PC-9 (cell line): ENCODE data around the gene MFSD6. TPM values are rescaled to one million over a fixed set of nuclear protein-coding genes. Genes with fewer than 3 reads are reported as not detected.

ENCODE experiments used
- BruUV-seq: library from RNA; stranded (reverse); fragments of 400-500 nt; replicated peaks from 2 replicates; lab custom pipeline; 2021; lab: Mats Ljungman, UMichigan
- CTCF ChIA-PET: fragments of 300-600 bp; sonication (Branson Sonifier 250); formaldehyde crosslinking; loops from one replicate; lab custom pipeline; 2022; ENCODE audit warnings: antibody characterized with exemption; lab: Charles Lee
- POLR2A ChIA-PET: fragments of 300-600 bp; sonication (Branson Sonifier 250); formaldehyde crosslinking; loops from one replicate; lab custom pipeline; 2022; ENCODE audit warnings: antibody characterized with exemption; ENCODE audit not compliant: unreplicated experiment; lab: Charles Lee
- DNase-seq, 2 experiments: peaks; one replicate each; pipeline versions ENCODE4 v3.0.0 to v3.0.0-alpha.2; 2015 to 2022; ENCODE audit warnings: mixed read lengths in 1 of 2
- H2AFZ ChIP-seq: fragments of 200-600 bp; sonication (generic); 2 replicates; pipeline ENCODE4 v1.8.1; 2017; ENCODE audit warnings: antibody characterized with exemption
- H3F3A ChIP-seq: fragments of 200-600 bp; sonication (generic); 2 replicates; pipeline ENCODE4 v1.8.1; 2017; ENCODE audit warnings: antibody characterized with exemption, mild to moderate bottlenecking, low read depth; ENCODE audit not compliant: insufficient read depth
- H3K27ac ChIP-seq: fragments of 200-600 bp; sonication (generic); 2 replicates; pipeline ENCODE4 v1.6.1; 2016; ENCODE audit warnings: mixed run types
- H3K27me3 ChIP-seq: fragments of 200-600 bp; sonication (generic); 2 replicates; pipeline ENCODE4 v1.6.1; 2016; ENCODE audit warnings: low read depth, mixed run types; ENCODE audit not compliant: insufficient read depth
- H3K36me3 ChIP-seq: fragments of 200-600 bp; sonication (generic); 2 replicates; pipeline ENCODE4 v1.6.1; 2016; ENCODE audit warnings: low read depth, mixed run types
- H3K4me1 ChIP-seq: fragments of 200-600 bp; sonication (generic); replicated peaks from 2 replicates; pipeline ENCODE4 v1.6.1; 2016; ENCODE audit warnings: mixed run types; ENCODE audit not compliant: insufficient read depth
- H3K4me2 ChIP-seq: fragments of 200-600 bp; sonication (generic); 2 replicates; pipeline ENCODE4 v1.6.1; 2017; ENCODE audit warnings: mixed run types
- H3K4me3 ChIP-seq: fragments of 200-600 bp; sonication (generic); 2 replicates; pipeline ENCODE4 v1.6.1; 2016; ENCODE audit warnings: mixed run types
- H3K79me2 ChIP-seq: fragments of 200-600 bp; sonication (generic); 2 replicates; pipeline ENCODE4 v1.6.1; 2017; ENCODE audit warnings: low read depth, mixed run types
- H3K9me2 ChIP-seq: fragments of 200-600 bp; sonication (generic); 2 replicates; pipeline ENCODE4 v1.8.1; 2017; ENCODE audit warnings: mild to moderate bottlenecking; ENCODE audit not compliant: insufficient read depth
- H3K9me3 ChIP-seq: fragments of 200-600 bp; sonication (generic); 2 replicates; pipeline ENCODE4 v1.8.1; 2016; ENCODE audit warnings: low read depth; ENCODE audit not compliant: insufficient read depth
- H4K20me1 ChIP-seq: fragments of 200-600 bp; sonication (generic); 2 replicates; pipeline ENCODE4 v1.8.1; 2017; ENCODE audit not compliant: insufficient read depth
- EZH2 ChIP-seq: fragments of 200-600 bp; sonication (generic); IDR thresholded peaks from 2 replicates; pipeline ENCODE4 v1.8.0; 2017; ENCODE audit warnings: antibody characterized with exemption, low read depth
- intact Hi-C: fragments of 100-400 bp; cut with micrococcal nuclease; formaldehyde crosslinking; loops from one replicate; pipeline ENCODE4 v1.10.0; 2022; ENCODE audit not compliant: unreplicated experiment
- total RNA-seq: library from RNA; stranded (reverse); gene quantifications from 2 replicates; pipeline ENCODE4 v1.2.3, GENCODE V29; 2021
- TF ChIP-seq, protein P1 (sequence below): fragments of 200-600 bp; sonication (generic); conservative IDR thresholded peaks from 2 replicates; pipeline ENCODE4 v1.6.1; 2017; ENCODE audit warnings: mixed run types, antibody characterized with exemption, mild to moderate bottlenecking, moderate library complexity

The MFSD6 gene
- total RNA-seq, 1 experiment from 2014 or later: 15.6 TPM

DNA sequence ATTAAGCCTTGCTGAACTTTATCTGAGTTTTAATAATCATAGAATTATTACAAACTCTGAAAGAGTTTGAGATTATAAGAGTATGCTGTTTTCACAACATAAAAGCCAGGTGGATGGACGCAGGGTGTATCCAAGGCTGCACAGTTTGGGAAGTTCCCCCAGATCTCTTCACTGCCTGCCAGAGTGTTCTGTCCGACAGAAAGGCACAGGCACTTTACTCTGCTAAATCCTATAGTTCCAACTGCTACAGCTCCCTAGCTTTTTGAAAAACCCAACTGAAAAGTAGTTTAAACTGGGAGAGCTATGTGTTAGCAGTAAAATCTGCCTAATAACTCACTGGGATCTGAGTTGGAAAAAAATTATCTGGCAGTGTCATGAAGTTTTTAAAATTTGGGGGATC lies 38.0 kb downstream of the MFSD6 start:
- POLR2A ChIA-PET: no interaction called here
- no peak overlapping the region for H3K4me3 ChIP-seq
- no peak overlapping the region for H2AFZ ChIP-seq
- no peak overlapping the region for H3K4me2 ChIP-seq
- no peaks in the 10 kb centered on the region for H3K9me2 ChIP-seq
- no peak overlapping the region for H3K27ac ChIP-seq
- no peaks in the 10 kb centered on the region for H3K4me1 ChIP-seq
- TF ChIP-seq, protein P1, sequence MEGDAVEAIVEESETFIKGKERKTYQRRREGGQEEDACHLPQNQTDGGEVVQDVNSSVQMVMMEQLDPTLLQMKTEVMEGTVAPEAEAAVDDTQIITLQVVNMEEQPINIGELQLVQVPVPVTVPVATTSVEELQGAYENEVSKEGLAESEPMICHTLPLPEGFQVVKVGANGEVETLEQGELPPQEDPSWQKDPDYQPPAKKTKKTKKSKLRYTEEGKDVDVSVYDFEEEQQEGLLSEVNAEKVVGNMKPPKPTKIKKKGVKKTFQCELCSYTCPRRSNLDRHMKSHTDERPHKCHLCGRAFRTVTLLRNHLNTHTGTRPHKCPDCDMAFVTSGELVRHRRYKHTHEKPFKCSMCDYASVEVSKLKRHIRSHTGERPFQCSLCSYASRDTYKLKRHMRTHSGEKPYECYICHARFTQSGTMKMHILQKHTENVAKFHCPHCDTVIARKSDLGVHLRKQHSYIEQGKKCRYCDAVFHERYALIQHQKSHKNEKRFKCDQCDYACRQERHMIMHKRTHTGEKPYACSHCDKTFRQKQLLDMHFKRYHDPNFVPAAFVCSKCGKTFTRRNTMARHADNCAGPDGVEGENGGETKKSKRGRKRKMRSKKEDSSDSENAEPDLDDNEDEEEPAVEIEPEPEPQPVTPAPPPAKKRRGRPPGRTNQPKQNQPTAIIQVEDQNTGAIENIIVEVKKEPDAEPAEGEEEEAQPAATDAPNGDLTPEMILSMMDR: no peak
- no peak for TF ChIP-seq EZH2
- no TSS peak for BruUV-seq
- intact Hi-C loops: no loop called here
- H3K36me3 ChIP-seq: no peaks in the 10 kb centered on the region
- no peaks in the 10 kb centered on the region for H3K79me2 ChIP-seq
- H4K20me1 ChIP-seq: no peaks in the 10 kb centered on the region
- no peaks in the 10 kb centered on the region for H3F3A ChIP-seq
- DNase-seq: no peak
- H3K27me3 ChIP-seq: no peaks in the 10 kb centered on the region
- CTCF ChIA-PET: no interaction called here
- no peaks in the 10 kb centered on the region for H3K9me3 ChIP-seq

DNA sequence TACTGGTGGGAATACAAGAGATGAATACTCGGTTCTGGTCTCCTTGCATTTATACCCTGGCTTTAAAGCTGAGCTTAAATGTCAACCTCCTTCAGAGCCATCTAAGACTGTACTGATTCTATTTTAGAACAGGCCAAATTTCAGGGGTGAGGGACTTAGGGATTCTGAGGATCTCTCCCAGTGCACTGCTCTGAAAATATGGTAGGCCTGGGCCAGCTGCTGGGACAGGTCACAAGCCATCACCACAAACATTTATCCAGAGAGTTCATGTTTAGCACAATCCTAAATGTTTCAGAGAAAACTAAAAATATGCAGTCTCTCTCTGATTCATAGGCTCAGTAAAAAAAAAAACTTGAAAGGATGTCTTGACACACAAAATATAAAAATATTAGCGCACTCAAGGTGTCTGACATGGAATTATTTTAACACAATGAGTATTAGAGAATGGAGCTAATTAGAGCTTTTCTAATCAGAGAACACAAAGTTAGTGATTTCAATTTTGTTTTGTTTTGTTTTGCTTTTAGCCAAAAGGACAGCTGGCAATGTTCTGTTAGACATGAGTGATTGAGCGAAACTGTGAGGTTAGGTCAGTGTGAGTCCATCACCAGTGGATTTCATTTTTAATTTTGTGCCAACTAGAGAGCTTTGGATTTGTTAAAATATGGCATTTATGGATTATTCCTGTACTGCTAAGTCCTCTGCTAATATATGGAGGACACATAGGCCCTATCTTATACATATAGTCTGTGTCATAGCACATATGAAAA lies 38.8 kb downstream of the MFSD6 start:
- TF ChIP-seq, protein P1: no peak
- TF ChIP-seq EZH2: no peak
- Histone ChIP-seq H3K9me3 (no peaks in the 10 kb centered on the region), H3K36me3 (no peaks in the 10 kb centered on the region), H4K20me1 (no peaks in the 10 kb centered on the region), H3K4me3 (no peak overlapping the region), H3K4me2 (no peak overlapping the region), H3K4me1 (no peaks in the 10 kb centered on the region), H3F3A (no peaks in the 10 kb centered on the region), H3K27me3 (no peaks in the 10 kb centered on the region), H3K27ac (no peak overlapping the region), H3K9me2 (no peaks in the 10 kb centered on the region), H2AFZ (no peak overlapping the region), H3K79me2 (no peaks in the 10 kb centered on the region)
- intact Hi-C loops: no loop called here
- CTCF ChIA-PET: no interaction called here
- BruUV-seq: no TSS peak
- no peak for DNase-seq
- POLR2A ChIA-PET: no interaction called here

DNA sequence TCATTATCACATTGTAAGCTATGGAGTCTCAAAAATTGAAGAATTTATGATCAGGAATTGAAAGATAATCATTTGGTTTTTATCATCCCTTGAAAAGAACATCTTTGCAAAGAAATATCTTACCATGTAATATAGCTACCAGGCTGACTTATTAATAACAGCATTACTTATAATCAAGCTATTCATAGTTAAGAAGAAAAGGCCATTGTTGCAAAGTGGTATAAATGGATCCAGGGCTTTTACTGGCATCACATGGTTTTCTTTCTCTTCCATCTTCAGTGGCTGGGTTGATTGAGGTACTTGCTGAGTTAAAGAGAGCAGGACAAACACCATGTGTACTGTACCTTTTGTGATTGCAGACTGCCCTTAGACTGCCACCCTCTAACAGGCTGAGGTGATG lies 39.6 kb downstream of the MFSD6 start:
- Histone ChIP-seq H3K9me2 (no peaks in the 10 kb centered on the region), H3K4me2 (no peak overlapping the region), H3K4me3 (no peak overlapping the region), H3K27me3 (no peaks in the 10 kb centered on the region), H3K4me1 (no peaks in the 10 kb centered on the region), H4K20me1 (no peaks in the 10 kb centered on the region), H3K9me3 (no peaks in the 10 kb centered on the region), H3K36me3 (no peaks in the 10 kb centered on the region), H2AFZ (no peak overlapping the region), H3F3A (no peaks in the 10 kb centered on the region), H3K79me2 (no peaks in the 10 kb centered on the region), H3K27ac (no peak overlapping the region)
- no TSS peak for BruUV-seq
- TF ChIP-seq, protein P1: no peak
- TF ChIP-seq EZH2: no peak
- ChIA-PET POLR2A (no interaction called here), CTCF (no interaction called here)
- no peak for DNase-seq
- intact Hi-C loops: no loop called here
